HG03521 (cell line): Measurements from ENCODE around the gene CLEC6A.
"Not testable (repeated sequence)": the region's sequence is repeated elsewhere in the genome, so short reads cannot be mapped to it uniquely, and the experiment has no call there.

Experiments used
- ATAC-seq: cut with Tn5 transposase; IDR thresholded peaks from one replicate; pipeline ENCODE4 v1.9.1; 2021; ENCODE audit warnings: mild to moderate bottlenecking, moderate library complexity; ENCODE audit not compliant: unreplicated experiment

CLEC6A gene

DNA sequence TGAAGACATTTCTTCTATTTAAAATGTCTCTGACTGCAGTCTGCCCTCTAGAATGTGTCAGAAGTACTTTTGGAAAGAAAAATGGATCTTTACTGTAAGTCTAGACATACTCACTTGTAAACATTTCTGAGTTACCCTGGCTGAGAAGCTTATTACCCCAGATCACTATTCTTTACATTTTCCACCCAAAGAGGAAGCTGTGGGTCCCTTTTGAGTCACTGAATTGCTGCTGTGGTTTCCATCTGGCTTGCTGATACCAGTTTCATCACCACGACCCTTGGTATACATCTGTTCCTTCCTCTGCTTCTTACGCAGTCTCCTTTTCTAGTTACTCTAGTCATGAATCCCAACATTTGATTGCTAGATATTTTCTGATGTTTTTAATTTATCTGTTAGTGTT lies 37.3 kb downstream of the CLEC6A start:
- peak; percentile 95 for ATAC-seq

DNA sequence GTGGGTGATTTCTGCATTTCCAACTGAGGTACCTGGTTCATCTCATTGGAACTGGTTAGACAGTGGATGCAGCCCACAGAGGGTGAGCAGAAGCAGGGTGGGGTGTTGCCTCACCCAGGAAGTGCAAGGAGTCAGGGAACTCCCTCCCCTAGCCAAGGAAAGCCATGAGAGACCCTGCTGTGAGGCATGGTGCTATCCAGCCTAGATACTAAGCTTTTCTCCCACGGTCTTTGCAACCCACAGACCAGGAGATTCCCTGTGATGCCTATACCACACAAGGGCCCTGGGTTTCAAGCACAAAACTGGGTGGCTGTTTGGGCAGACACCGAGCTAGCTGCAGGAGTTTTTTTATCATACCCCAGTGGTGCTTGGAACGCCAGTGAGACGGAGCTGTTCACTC lies 39.9 kb downstream of the CLEC6A start:
- not testable (repeated sequence) for ATAC-seq

DNA sequence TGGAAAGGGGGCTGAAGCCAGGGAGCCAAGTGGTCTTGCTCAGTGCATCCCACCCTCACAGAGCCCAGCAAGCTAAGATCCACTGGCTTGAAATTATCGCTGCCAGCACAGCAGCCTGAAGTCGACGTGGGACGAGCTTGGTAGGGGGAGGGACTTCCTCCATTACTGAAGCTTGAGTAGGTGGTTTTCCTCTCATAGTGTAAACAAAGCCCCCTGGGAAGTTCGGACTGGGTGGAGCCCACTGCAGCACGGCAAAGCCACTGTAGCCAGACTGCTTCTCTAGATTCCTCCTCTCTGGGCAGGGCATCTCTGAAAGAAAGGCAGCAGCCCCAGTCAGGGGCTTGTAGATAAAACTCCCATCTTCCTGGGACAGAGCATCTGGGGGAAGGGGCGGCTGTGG lies 40.3 kb downstream of the CLEC6A start:
- not testable (repeated sequence) for ATAC-seq

DNA sequence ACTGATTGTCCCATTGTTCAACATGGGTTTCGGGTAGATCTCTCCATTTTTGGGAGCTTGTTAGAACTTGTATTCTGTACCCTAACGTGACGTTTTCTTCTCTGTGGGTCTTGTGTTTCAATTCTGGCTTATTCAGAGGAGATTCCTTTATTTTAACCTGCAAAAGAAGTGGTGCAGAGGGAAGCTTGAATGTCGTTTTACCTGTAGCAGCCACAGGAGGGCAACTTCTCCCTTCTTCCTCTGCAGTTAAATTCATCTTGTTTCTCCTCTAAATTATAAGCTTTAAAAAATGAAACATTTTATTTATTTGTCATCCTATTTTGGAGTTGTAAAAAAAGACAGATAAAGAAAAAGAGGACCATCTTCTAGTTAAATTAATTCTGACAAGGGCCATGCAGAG lies 43.9 kb downstream of the CLEC6A start:
- no peak for ATAC-seq

DNA sequence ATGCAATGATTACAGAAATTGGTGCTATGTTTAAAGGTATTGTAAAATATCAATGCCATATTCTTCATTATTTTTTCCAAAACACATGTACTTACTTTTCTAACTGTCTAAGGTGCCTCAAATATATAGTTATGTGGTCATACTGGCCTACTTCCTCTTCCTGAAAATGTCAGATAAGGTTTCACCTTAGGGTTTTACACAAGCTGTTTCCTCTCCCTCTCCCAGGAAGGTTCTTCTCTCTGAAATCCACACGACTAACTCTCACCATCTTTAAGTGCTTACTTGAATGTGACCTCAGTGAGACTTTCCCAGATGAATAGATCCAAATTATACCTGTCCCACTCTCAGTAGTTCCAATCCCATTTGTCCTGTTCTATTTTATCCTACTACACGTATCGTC lies 46.0 kb downstream of the CLEC6A start:
- ATAC-seq, result no peak

DNA sequence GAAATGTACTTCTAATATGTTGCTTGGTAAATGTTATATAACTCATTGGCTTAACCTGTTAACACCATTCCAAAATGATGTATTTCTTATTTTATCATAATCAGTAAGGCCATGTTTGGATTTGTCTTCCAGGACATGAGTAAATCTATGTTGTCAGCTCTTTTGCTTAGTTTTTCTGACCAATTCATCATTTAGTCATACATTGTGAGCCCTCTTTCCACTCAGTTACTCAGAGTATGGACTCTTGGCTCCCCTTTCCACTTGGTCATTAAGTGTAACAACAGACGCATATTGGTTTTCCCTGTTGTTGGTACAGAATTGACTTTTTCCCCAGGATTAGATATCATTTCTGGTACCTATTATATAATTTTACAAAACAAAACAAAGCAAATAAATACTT lies 48.6 kb downstream of the CLEC6A start:
- no peak for ATAC-seq

DNA sequence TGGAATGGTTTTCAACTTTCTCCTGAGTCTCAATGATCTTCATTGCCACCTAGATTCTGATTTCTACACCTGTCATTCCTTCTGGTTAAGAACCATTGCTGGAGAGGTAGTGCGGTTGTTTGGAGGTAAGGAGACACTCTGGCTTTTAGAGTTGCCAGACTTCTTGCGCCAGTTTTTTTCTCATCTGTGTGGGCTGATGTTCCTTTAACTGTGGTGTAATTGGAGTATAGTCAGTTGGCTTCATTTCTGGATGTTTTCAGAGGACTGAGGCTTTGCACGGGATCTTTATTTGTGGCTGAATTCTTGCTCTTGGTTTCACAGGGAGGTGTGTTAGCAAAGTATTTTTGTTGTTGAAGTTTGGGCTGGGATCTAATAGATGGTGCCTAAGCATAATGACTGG lies 51.8 kb downstream of the CLEC6A start:
- no peak for ATAC-seq

DNA sequence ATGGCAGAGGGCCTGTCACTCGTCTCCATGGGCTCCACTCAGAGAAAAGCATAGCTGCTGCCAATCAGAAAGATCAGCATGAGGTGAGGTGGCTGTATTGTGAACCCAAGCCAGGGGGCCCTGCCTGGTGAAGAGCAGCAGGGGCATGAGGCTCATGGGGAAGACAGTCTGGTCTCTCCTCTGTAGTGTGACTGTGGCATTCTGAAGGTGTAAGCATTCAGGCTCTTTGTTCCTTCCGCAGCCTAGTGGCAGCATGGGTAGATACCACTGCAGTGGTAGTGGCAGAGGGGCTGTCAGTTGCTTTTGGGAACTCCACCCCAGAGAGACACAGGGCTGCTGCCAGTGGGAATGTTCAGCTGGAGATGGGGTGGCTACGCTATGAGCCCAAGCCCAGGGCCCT lies 52.5 kb downstream of the CLEC6A start:
- ATAC-seq, result no peak

DNA sequence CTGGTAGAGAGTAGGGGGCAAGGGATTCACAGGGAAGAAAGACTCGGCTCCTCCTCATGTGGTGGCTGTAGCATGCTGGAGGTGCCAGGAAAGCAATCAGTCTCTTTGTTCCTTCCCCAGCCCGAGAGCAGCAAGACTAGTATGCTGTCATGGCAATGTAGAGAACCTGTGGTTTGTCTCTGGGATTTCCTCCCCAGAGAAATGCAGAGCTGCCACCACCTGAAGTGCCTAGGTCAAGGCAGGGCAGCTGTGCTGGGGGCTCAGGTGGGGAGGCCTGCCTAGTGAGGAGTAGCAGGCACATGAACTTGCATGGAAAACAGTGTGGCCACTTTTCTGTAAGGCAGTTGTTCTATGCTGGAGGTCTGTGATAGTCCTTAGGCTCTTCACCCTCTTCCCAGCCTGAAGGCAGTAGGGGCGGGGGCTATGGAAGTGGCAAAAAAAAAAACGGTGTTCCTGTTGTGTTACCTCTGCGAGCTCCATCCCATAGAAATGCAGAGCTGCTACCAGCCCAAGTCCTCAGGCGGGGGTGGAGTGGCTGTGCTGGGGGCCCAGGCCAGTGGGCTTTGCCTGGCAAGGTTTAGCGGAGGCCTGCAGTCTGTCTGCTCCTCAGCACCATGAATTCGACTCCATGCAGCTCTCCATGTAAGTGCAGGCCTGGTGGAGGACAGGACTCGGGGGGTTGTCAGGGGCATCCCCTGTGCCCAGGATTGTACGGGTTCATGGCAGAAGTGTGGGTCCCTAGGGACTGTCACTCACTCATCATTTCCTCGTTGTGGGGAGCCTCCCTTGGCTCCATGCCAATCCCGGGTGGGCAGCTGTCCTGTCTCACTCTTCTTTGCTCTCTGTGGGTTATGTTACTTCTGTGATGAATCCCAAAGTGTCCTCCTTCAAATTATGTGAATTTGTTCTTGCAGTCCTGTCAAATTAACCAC lies 53.4 kb downstream of the CLEC6A start:
- no peak for ATAC-seq

DNA sequence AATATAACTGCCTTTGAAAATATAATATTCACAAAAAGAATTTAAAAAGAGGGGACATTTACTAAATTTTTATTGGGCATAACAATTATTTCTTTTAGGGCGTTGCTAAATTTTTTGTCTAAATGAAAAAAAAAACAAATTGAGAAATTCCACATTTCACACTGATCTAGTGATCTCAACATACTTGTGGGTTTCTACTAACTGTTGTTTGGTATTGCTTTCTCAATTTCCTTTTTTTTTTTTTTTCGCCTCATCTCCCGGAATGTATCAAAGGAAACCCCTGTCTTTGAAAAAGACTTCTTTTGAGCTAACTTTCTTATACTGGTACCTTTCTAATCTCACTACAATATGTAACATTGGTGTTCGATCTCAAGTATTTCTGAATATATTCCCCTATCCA lies 57.5 kb downstream of the CLEC6A start, which contains the start of gene CLEC4D:
Gene CLEC4D, plus strand, starts transcription at position 248 of the 400 bp plus-strand sequence. CDS start 230 bp downstream, outside the sequence.
- no peak for ATAC-seq

DNA sequence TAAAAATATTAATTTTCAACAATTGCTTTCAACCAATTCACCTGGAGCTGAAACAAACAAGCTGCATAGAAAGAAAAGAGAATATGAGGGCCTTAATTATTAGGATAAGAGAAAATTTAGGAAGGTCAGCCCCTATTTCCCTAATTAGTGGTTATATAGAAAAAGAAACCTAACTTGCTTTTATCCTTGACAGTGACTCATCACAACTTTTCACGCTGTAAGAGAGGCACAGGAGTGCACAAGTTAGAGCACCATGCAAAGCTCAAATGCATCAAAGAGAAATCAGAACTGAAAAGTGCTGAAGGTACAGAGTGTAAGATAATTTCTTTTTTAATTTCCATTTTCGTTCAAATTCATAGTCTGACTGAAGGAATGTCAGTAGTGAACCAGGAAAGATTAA lies 62.2 kb downstream of the CLEC6A start:
- ATAC-seq, result no peak

DNA sequence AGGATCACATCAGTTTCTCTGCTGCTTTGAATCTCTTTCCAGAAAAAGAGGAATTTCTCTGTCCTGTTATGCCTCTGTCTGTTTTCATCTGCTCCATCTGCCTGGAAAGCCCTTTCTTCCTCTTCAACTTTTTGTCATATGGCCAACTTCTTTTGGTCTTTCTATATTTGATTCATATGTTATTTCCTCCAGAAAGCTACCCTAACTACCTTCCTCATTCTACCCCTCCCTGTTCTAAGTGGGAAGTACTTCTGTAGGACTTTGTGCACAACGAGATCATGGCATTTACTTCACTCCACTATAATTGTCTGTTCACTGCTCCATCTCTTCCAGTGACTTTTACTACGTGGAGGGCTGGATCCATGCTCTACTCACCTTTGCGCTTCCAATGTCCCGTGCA lies 63.4 kb downstream of the CLEC6A start:
- no peak for ATAC-seq

DNA sequence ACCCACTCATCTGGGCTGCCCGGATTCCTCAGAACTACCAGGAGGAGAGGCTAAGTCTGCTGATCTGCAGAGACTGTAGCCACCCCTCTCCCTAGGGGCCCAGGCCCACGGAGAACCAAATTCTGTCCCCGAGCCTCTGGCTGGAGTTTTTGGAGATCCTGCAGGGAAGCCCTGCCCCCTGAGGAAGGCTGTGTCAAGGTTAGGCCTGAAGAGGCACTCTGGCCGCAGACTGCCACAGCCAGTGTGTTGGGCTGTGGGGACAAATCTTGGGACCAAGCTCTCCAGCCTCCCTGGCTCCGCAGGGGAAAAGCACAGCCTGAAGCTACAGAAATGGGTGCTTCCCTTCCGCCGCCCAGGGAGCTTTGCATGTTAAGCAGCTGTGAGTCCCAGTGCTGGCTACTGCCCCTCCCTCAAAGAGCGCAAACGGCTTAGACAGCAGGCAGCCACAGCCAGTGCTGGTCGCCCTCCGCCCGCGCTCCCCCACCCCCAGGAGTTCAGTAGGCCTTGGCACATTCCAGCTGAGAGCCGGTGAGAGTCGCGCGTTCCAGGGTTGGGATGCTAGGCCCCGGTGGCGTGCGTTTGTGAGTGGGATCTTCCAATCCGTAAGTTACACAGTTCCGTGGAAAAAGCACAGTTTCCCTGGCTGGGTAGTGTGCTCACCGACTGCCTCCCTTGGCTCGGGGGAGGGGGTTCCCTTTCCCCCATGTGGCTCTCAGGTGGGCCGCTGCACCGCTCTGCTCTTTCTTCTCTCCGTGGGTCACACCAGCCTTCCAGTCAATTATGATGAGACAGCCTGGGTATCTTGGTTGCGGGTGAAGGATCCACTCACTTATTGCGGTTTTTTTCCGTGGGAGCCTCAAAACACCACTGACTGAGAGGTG lies 71.7 kb downstream of the CLEC6A start:
- no peak for ATAC-seq
